T-helper 2 cell treated with Interferon-gamma antibody and Interleukin-4, amounts not matched to agents 100 ng/mL and 5 ng/mL, for 36 hours (primary cell): ENCODE measurements around the gene DUSP23. TPM values are rescaled to one million over a fixed set of nuclear protein-coding genes. Genes with fewer than 3 reads are reported as not detected.

Experiments
- intact Hi-C: fragments of 100-400 bp; cut with micrococcal nuclease; formaldehyde crosslinking; loops from one replicate; pipeline ENCODE4 v1.15.1; 2023
- total RNA-seq: library from RNA; stranded (reverse); gene quantifications from 2 replicates; pipeline ENCODE4 v1.2.3, GENCODE V29; 2022

The DUSP23 gene
- 20.9 and 22.6 TPM in 2 replicates for total RNA-seq

GRCh38 chr1:159780583-159781582, at the start of gene DUSP23:
DUSP23 (plus strand) TSS chr1:159780962; CDS start chr1:159781101, 139 bp downstream.
- intact Hi-C loops, result loop anchor here (1.0 to 5.0 kb wide), 7 partner anchors 74 to 481 kb away; partner anchors contain the start of genes DCAF8, IGSF8, PIGM and TAGLN2

DNA sequence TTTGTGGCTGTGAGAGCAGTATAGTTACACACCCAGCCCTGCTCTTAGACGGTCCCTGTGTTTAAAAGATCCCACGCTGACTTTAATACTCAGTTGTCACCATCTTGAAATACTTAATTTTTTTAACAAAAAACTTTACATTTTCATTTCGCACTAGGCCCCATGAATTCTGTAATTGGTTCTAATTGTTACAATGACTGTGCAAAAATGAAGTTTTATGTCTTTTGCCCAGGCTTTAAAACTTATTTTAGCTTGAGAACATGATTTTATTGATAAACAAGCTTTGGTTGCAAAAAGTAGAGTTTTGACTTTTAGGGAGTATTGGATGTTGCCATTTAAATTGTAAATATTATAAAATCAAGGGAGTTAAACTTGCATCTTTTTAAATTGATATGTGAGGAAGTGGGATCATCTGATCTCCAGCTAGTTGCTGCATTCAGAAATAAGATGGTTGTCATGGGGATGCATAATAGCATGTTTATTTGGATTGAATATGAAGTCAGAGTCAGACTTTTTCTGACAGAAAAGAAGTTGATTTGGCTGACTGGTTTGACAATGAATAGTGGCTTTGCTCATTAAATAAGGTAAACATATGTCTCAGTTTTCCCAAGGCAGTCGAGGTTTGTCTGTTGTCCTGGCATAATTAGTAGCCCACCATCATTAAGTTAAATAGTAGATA, 43.4 kb upstream of the DUSP23 start:
- intact Hi-C loops, result no loop called here

DNA sequence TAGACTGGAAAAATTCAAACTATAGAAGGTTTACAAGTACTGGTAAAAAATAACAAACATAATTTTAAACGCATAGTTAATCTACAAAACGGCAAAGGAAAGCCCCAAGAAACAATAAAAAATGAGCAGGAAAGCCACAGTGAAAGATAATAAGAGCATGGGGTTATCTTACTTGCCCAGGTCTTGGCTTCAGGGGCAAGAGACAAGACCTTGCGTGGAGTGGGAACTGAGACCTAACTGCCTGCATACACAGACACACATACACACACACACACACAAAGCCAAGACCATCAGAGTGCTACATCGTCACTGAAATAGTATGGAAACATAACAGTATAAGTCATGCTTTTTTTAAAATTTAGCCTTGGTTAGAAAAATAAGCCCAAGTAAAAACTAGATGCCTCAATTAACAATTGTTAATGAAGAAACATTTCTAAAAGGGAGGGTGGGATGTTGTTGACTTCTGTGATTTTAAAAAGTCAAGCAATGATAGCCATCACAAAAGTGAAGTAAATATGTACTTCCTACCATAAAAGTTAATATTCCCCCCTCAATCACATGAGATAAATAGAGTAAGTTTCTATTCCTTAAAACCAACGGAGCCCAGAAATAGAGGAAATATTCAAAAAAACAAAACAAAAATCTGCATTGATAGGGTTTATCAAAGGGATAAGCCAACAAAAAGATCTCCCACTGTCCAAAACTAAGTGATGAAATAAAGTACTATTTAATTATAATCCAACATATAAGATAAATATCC, 36.9 kb upstream of the DUSP23 start:
- intact Hi-C loops, result no loop called here

- intact Hi-C loops, result no loop called here
These were observed 34.1 kb upstream of the DUSP23 start for GRCh38 chr1:159746666-159747065.

DNA sequence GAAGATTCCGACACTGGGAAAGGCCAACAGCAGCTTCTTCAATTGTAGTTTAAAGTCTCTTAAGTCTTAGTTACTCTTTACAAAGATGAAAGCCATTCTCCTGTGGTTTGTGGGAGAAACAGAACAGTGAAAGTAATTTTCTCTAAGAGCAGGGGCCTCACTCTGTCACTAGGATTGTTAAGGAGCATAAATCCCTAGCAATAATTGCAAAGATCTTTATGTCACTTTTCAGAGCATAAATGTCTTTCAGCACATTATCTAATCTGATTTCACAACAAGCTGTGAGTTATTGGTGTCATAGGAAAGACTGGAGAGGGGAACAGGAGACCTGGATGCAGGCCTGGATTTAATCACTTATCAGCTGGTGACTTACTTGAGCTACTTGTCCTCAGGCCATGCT, 32.4 kb upstream of the DUSP23 start:
- intact Hi-C loops, result no loop called here

DNA sequence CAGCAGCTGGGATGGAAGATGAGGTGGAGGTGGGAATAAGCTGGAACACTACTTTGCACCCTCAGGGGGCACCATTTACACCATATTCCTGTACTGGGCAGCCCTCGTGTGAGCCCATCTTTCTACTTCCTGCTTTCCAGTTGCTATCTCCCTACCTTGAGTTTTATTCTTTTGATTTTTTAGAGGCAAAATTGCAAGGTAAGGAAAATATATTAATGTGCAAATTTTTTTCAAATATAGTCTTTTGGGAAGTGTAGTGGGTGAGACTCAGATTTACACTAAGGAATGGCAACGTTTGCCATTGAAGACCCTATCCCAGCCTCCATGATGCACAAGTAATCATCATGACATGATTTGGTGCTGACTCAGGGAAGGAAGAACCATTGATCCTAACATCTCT, 31.1 kb upstream of the DUSP23 start:
- intact Hi-C loops, result no loop called here

- intact Hi-C loops, result no loop called here
These were observed 30.1 kb upstream of the DUSP23 start for GRCh38 chr1:159750621-159751020.

DNA sequence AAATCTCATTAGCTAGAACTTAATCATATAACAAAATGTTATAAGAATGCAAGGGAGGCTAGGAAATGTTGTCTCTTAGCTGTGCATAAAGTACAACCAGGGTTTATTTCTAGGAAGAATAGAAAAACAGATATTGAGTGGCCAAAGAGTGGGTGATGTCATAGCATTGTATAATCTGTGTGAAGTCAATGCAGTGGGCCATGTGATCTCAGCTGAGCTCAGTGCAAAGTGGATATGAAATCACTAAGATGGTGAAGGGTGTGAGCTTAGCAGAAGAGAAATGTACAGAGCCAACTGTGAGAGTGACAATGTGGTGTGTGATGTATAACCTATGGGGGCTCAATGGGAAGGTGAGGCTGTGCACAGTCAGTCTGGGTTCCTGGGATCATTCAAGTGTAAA, 29.7 kb upstream of the DUSP23 start:
- intact Hi-C loops, result no loop called here

DNA sequence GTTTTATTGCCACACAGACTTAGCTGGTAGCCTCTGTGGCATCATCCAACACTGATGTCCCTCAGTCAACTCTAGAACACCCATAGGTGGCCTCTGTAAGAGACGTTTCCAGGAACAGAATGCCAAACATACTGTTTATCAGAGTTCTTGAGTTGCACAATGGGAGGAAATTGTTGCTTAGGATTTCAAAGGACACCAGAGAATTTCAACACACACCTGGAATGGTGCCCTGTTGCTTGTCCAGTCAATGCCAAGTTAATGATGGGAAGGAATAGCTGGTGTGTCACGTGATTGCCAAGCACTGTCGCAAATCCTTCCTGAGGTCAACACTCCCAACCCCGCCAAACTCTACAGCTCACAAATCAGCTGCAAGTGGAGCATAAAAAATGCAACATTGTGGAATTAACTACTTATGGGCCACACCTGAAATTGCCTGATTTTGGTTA, 28.6 kb upstream of the DUSP23 start:
- intact Hi-C loops, result no loop called here

DNA sequence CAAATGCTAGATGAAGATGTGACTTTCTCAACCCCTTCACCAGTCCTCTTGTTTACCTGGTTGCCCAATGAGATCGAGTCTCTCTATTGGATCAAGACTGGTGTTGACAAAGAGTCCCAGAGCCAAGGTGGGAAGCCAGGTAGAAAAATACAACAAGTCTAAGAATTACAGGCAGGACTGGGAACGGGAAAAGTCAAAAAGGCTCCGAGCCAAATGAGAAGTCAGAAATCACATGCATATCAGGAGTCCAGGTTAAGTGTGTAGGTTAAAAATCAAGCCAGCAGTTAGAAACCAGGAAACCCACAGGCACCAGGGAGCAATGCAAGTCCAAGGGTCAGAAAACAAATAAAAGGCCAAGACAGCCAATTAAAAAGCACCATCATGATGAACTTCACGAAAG, 27.4 kb upstream of the DUSP23 start:
- intact Hi-C loops, result no loop called here

GRCh38 chr1:159755451-159756007, 25.2 kb upstream of the DUSP23 start:
- intact Hi-C loops, result no loop called here

DNA sequence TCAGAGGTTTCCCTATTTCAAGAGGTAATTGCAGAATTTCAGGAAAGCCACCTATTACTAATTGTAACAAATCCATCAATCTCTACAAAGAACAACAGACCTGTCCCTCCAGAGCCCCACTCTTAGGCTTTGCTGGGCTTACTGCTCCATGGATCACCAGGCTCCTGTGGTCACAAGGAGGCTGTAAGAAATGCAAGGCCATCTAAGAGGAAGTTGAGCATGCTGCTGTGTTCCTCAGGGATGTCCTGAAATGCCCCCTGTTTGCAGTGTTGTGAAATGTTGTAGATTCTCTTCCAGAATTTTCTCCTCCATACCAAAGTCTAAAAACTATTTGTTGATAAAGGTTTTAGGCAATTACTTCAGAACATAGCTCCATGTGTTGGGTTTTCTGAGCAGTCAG, 24.4 kb upstream of the DUSP23 start:
- intact Hi-C loops, result no loop called here

- intact Hi-C loops, result no loop called here
These were observed 17.1 kb upstream of the DUSP23 start for GRCh38 chr1:159763686-159764085.

GRCh38 chr1:159765806-159766205, 15.0 kb upstream of the DUSP23 start:
- intact Hi-C loops, result no loop called here

DNA sequence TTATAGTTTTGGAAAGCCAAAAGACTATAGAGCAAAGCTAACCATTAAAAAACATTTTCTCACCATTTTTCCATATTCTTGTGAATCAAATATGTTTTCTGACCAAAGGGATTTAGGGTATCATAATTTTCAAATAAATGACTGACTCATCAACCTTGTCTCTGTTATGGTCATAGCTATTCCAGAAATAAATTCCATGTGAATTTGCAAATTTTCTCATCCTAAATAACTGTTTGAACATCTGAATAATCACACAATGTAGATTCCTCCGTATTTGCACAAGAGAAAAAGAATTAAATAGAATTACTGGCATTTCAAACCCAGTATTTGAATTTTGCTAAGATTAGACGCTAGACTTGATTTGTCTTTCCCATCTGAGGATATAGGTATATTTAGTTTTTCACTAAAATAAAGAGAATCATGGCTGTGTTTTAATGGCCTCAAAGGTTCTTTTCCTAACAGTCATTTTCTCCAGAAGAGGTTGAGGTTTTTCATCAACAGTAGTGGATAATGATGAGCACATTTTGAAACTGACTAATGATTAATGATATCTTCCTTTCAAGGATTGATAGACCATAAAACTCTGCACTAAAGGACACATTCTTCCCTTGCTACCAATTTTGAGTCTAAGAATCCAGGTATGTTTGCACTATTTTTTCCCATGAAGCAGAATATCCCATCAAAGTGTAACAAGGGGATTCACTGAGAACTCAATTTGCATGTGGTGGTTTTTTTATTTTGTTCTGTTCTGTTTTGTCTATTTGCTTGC, 9.5 kb upstream of the DUSP23 start:
- intact Hi-C loops, result no loop called here

DNA sequence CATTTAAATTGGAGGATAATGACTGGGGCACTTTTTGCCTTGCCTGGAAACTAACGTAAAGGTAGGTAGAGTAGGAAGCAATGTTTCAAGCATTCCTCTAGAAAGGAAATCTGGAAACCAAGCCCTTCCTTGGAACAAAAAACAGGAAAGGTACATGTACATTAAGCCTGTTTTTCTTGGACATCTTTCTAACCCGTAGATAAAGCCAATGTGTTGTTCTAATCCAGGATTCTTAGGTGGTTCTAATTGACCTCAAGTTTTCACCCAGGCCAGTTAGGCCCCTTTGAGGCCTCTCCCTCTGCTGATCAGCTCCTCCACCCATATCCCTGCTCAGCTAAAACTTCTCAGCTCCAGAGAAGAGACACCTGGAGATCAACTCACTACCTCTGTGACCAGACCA, 6.3 kb upstream of the DUSP23 start:
- intact Hi-C loops, result no loop called here

- intact Hi-C loops, result no loop called here
These were observed 5.0 kb upstream of the DUSP23 start for GRCh38 chr1:159775716-159776115.

DNA sequence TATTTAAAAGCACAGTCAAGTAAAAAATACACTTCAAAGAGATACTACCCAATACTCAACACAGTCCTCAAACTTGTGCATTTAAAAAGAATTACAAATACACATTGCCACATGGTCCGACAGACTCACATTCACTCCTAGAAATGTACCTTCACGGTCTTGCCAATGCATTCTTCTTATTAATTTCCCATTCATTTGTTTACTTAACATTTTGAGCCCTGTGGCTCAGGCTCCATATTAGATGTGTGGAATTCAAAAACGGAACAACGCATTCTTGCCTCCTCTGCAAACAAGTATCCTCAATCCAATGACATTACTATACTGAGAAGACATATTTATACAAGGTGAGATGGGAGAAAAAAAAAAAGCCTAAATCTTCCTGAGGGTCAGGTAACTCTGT, 2.5 kb upstream of the DUSP23 start:
- intact Hi-C loops, result no loop called here

GRCh38 chr1:159779403-159779851, 1.3 kb upstream of the DUSP23 start:
- intact Hi-C loops, result no loop called here

DNA sequence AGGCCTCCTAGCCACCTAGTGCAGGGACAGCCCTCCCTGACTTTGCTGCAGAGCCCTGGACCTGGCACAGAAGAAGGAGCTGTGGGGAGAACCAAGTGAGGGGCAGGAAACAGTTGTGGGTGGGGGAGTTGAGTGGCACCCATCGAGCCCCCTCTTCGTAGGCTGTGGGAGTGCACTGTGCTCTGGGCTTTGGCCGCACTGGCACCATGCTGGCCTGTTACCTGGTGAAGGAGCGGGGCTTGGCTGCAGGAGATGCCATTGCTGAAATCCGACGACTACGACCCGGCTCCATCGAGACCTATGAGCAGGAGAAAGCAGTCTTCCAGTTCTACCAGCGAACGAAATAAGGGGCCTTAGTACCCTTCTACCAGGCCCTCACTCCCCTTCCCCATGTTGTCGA, 1.2 kb downstream of the DUSP23 start:
- intact Hi-C loops, result loop anchor here (2.0 to 5.0 kb wide), 3 partner anchors 73 to 480 kb away; partner anchors contain the start of genes DCAF8 and IGSF8
